Stimulated activated CD8-positive, alpha-beta memory T cell treated with anti-CD3 and anti-CD28 coated beads, Interleukin-15, amount 100 ng/mL, for 4 hours (primary cell): ENCODE results near the gene ARMC9.
A peak's percentile ranks its signal among the peaks of the same experiment; 100 is the strongest.
"Not testable (repeated sequence)": the region's sequence is repeated elsewhere in the genome, so short reads cannot be mapped to it uniquely, and the experiment has no call there.

Experiments
- DNase-seq, 2 donors: peaks; one replicate each; pipeline ENCODE4 v3.0.0-alpha.2; 2020; ENCODE audit warnings: low read depth in 2 of 2

The ARMC9 gene, protein sequence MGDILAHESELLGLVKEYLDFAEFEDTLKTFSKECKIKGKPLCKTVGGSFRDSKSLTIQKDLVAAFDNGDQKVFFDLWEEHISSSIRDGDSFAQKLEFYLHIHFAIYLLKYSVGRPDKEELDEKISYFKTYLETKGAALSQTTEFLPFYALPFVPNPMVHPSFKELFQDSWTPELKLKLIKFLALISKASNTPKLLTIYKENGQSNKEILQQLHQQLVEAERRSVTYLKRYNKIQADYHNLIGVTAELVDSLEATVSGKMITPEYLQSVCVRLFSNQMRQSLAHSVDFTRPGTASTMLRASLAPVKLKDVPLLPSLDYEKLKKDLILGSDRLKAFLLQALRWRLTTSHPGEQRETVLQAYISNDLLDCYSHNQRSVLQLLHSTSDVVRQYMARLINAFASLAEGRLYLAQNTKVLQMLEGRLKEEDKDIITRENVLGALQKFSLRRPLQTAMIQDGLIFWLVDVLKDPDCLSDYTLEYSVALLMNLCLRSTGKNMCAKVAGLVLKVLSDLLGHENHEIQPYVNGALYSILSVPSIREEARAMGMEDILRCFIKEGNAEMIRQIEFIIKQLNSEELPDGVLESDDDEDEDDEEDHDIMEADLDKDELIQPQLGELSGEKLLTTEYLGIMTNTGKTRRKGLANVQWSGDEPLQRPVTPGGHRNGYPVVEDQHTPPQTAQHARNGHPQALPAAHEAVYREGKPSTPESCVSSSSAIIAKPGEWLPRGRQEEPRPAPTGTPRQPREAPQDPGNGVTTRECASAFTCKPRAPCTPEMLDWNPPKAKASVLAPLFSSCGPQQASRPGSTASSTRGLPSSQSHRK

DNA sequence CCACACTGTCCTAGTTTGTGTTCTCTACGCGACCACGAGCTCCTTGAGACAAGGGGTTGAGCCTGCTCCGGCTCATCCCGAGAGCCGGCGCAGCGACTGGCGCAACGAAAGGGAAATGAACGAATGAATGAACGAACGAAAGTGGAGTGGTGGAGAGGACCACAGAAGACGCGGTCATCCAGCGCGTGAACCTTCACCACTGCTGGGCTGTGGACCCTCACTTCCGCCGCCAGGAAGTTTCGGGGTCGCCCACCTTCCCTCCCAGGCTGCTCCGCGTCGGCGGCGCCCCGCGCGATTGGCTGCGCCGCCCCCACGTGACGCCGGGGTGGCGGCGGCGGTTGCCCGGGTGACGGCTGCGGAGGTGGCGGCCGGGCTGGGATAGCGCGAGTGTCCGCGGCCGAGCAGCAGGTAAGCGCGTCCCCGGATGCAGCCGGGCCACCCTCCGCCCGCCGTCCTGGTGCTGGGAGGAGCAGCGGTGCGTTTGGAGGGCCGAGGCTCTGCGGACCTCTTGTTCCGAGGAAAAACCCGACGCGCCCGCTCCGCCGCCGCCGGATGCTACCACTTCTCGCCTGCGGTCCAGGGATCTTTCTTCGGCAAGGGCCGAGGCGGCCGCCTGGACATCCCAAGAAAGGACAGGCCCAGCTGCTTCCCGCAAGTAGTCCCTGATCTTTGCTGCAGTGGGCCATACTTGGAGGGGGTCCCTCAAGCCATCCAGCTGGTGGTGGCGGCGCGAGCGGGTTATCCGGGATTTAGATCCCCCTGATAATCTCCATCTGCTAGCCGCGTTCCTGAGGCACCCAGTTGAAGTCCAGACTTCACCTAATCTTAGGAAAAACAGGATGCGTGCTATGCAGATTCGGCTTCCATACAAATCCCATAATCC, at the start of gene ARMC9:
Gene ARMC9 (plus strand): TSS at position 341 of the 883 bp plus-strand sequence. CDS start 7,608 bp downstream, outside the sequence.
- DNase-seq: peak; percentile 43 to 65

DNA sequence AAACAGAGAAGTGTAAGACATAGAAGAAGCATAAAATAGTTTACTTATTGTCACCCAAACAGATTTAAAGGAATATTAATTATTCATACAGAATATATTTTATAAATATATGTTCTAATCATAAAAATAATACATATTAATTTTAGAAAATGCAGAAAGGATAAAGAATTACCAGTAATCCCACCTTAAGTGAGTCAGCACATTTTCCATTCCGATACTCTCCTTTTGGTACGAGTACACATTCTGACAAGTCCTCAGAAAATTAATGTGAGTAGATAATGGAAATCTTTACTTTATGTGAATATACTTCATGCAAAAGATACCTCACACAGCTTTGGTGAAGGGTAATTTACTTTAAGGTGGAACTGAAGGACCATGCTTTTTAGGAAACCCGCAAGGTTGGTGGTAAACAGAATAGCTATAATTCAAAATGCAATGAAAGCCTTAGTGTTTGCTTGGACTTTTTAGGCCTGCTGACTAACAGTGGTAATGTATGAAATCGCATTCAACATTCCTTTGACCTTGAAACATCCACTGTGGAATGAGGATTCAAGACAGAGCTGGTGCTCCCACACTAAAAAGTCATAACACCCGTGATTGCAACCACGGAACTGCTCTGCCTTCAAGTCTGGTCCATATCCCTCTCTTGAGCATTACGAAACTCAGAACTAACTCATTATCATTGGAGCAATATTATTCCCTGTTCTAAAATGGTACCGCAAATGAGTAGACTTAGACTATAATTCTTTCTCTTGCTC, 45.5 kb upstream of the ARMC9 start:
- DNase-seq: no peak

DNA sequence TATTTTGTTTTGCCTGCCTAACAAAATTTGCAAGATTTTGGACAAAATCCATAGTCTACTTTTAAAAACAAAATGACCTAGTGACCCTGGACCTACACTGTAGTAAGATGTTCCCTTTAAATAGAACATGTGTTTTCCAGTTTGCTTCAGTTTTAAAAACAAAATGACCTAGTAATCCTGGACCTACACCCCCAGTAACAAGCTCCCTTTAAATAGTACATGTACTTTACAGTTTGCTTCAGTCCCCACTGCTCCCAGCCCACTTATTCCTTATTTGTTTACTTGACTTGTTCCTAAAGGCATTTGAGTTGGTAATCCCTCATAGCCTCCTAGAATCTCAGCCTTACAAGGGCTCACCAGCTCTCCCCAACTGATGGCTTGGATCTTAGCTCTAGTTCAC, 39.1 kb upstream of the ARMC9 start:
- DNase-seq: no peak

DNA sequence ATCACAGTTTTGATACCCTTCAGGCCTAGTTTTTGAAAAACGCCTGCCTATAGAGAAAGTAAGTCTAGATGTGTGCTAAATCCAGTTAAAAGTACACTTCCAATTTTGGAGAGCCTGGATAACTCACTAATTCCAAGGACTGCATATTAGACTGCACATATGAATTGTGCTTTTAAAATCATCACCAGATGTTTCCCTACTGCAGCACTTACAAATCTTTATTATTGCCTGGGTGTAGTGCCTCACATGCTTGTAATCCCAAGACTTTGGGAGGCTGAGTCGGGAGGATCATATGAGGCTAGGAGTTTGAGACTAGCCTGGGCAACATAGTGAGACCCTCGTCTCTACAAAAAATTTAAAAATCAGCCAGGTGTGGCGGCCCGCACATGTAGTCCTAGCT, 37.7 kb upstream of the ARMC9 start:
- no peak for DNase-seq

- DNase-seq: no peak
Measured at GRCh38 chr2:231161252-231161839, 37.1 kb upstream of the ARMC9 start.

DNA sequence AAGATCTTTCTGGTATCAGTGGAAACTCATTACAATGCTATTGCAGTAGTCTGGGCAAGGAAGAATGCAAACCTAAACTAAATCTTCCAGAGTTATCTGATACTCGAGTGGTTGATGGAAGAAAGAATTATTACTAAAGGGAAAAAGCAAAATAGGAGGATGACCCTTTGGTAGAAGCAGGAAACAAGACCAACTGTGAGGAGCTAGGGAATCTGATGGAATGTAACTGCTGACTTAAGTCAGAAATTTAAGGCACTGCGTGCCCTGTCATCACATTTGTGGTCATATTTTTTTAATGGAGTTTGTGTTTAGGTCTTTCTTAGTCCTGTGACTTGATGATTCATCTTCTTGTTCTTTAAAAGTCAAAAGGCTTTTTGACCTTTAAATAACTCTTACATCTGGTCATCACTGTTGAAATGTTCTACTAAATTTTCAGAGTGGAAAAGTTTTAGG, 36.5 kb upstream of the ARMC9 start:
- no peak for DNase-seq

GRCh38 chr2:231163011-231163410, 35.4 kb upstream of the ARMC9 start:
- no peak for DNase-seq

- no peak for DNase-seq
Measured at GRCh38 chr2:231163414-231164095, 34.9 kb upstream of the ARMC9 start.

DNA sequence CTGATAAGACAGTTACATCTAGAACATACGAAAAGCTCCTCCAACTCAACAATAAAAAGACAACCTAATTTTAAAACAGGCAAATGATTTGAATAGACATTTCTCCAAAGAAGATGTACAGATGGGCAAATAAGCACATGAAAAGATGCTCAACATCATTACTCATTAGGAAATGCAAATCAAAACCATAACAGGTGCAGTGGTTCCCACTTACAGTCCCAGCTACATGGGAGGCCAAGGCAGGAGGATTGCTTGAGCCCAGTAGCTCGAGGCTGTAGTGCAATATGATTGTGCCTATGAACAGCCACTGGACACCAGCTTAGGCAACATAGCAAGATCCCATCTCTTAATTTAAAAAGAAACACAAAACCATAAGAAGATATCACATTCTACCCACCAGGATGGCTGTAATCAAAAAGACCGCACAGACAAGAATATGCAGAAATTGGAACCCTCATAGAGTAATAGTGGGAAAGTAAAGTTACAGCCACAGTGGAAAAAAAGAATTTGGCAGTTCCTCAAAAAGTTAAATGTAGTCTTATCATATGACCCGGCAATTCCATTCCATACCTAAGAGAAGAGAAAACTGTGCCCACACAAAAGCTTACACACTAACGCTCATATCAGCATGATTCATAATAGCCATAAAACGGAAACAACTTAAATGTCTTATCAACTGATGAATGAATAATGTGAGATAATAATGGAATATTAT, 30.5 kb upstream of the ARMC9 start:
- no peak for DNase-seq

- DNase-seq: no peak
Measured at GRCh38 chr2:231168460-231169139, 29.8 kb upstream of the ARMC9 start.

GRCh38 chr2:231169488-231169887, 28.9 kb upstream of the ARMC9 start:
- DNase-seq: no peak

- no peak for DNase-seq
Measured at GRCh38 chr2:231170055-231170454, 28.4 kb upstream of the ARMC9 start.

DNA sequence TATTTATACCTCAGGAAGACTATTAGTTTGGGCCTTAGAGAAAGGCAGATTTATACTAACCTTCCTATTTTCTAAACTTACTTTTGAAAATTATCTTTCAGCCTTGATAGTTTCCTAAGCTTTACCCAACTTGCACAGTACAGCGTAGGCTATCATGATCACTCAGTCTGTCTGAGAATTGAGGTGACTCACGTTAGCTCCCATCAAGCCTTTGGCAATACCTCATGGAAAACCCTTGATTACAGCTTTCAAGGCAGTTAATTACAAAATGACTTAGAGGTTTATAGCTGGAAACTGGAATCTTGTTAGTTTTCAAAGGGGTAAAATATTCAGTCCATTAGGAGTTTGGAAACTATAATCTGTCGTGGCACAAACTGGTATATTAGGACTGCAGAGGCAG, 26.4 kb upstream of the ARMC9 start:
- DNase-seq: no peak

DNA sequence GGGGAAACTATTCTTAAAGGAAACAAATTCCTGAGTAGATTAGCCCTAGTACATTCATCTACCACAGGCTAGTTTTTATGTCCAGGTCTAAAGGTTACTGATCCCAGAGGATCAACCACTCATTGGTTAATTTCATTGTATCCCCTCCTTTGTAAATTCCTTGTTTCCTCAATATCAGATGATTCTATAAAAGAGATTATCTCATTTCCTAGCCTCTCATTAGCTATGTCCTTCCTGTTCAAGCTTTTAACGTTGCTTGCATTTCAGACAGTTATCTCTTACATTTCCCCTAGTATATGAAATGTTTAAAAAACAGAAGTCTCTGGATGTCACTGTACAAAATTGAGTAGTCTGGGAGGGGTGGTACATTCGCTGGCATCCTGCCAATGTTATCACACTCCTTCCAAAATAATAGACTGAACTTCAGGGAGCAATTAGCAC, 24.2 kb upstream of the ARMC9 start:
- DNase-seq: no peak

- no peak for DNase-seq
Measured at GRCh38 chr2:231176066-231176465, 22.4 kb upstream of the ARMC9 start.

- no peak for DNase-seq
Measured at GRCh38 chr2:231177156-231178025, 21.0 kb upstream of the ARMC9 start.

GRCh38 chr2:231178805-231179204, 19.6 kb upstream of the ARMC9 start:
- not testable (repeated sequence) for DNase-seq
